KMS-11 (cell line): ENCODE data around the gene GRIA1.

ENCODE experiments used
- H2AFZ ChIP-seq: fragments of 200-600 bp; sonication (generic); 2 replicates; pipeline ENCODE4 v1.6.1; 2016; ENCODE audit warnings: antibody characterized with exemption, mixed run types, low read depth
- H3K27ac ChIP-seq: fragments of 200-600 bp; sonication (generic); 2 replicates; pipeline ENCODE4 v1.6.1; 2016; ENCODE audit warnings: mild to moderate bottlenecking, mixed run types
- H3K27me3 ChIP-seq: fragments of 200-600 bp; sonication (generic); 2 replicates; pipeline ENCODE4 v1.6.1; 2017; ENCODE audit warnings: mild to moderate bottlenecking, low read depth, mixed run types, moderate library complexity; ENCODE audit not compliant: insufficient read depth
- H3K36me3 ChIP-seq: fragments of 200-600 bp; sonication (generic); 2 replicates; pipeline ENCODE4 v1.6.1; 2017; ENCODE audit warnings: mild to moderate bottlenecking, mixed run types; ENCODE audit not compliant: insufficient read depth
- H3K4me1 ChIP-seq: fragments of 200-600 bp; sonication (generic); 2 replicates; pipeline ENCODE4 v1.6.1; 2016; ENCODE audit warnings: mild to moderate bottlenecking, low read depth, mixed run types; ENCODE audit not compliant: poor library complexity, severe bottlenecking
- H3K4me2 ChIP-seq: fragments of 200-600 bp; sonication (generic); 2 replicates; pipeline ENCODE4 v1.7.0; 2016; ENCODE audit warnings: mild to moderate bottlenecking, mixed run types
- H3K4me3 ChIP-seq: fragments of 200-600 bp; sonication (generic); IDR thresholded peaks from 2 replicates; pipeline ENCODE4 v1.6.1; 2017; ENCODE audit warnings: low read depth, low read length, mixed read lengths; ENCODE audit not compliant: insufficient read depth
- H3K79me2 ChIP-seq: fragments of 200-600 bp; sonication (generic); 2 replicates; pipeline ENCODE4 v1.6.1; 2016; ENCODE audit warnings: low read depth, mixed run types; ENCODE audit not compliant: insufficient read depth
- H3K9ac ChIP-seq: fragments of 200-600 bp; sonication (generic); 2 replicates; pipeline ENCODE4 v1.6.1; 2016; ENCODE audit warnings: mild to moderate bottlenecking, mixed run types
- H4K20me1 ChIP-seq: fragments of 200-600 bp; sonication (generic); 2 replicates; pipeline ENCODE4 v1.6.1; 2016; ENCODE audit warnings: mild to moderate bottlenecking, mixed run types; ENCODE audit not compliant: insufficient read depth
- CTCF ChIP-seq: fragments of 200-600 bp; sonication (generic); conservative IDR thresholded peaks from 2 replicates; pipeline ENCODE4 v1.6.1; 2017; ENCODE audit warnings: low read depth, mild to moderate bottlenecking, antibody characterized with exemption, low read length, moderate library complexity, mixed read lengths

The GRIA1 gene

GRCh38 chr5:153470736-153471135 is 19.7 kb upstream of the GRIA1 start:
- Histone ChIP-seq H2AFZ (no peak overlapping the region), H3K79me2 (no peaks in the 10 kb centered on the region), H3K27ac (no peak overlapping the region), H3K4me1 (no peaks in the 10 kb centered on the region), H3K4me2 (no peak overlapping the region), H4K20me1 (no peaks in the 10 kb centered on the region), H3K9ac (no peak overlapping the region), H3K4me3 (no peak overlapping the region), H3K27me3 (no peaks in the 10 kb centered on the region), H3K36me3 (no peaks in the 10 kb centered on the region)
- no peak for TF ChIP-seq CTCF

- Histone ChIP-seq H4K20me1 (no peaks in the 10 kb centered on the region), H3K9ac (no peak overlapping the region), H3K79me2 (no peaks in the 10 kb centered on the region), H3K36me3 (no peaks in the 10 kb centered on the region), H2AFZ (no peak overlapping the region), H3K27ac (no peak overlapping the region), H3K4me2 (no peak overlapping the region), H3K4me1 (no peaks in the 10 kb centered on the region), H3K27me3 (no peaks in the 10 kb centered on the region), H3K4me3 (no peak overlapping the region)
- no peak for TF ChIP-seq CTCF
Measured at GRCh38 chr5:153476767-153477166, 13.7 kb upstream of the GRIA1 start.

- TF ChIP-seq CTCF = no peak
- no peaks in the 10 kb centered on the region for H3K36me3 ChIP-seq
- H4K20me1 ChIP-seq = no peaks in the 10 kb centered on the region
- no peaks in the 10 kb centered on the region for H3K79me2 ChIP-seq
- H3K4me2 ChIP-seq = no peak overlapping the region
- H2AFZ ChIP-seq = no peak overlapping the region
- no peak overlapping the region for H3K9ac ChIP-seq
- H3K4me1 ChIP-seq = no peaks in the 10 kb centered on the region
- no peaks in the 10 kb centered on the region for H3K27me3 ChIP-seq
- no peak overlapping the region for H3K27ac ChIP-seq
- no peak overlapping the region for H3K4me3 ChIP-seq
Measured at GRCh38 chr5:153480401-153480800, 10.1 kb upstream of the GRIA1 start.

GRCh38 chr5:153483482-153483881 is 7.0 kb upstream of the GRIA1 start:
- no peak overlapping the region for H3K4me2 ChIP-seq
- no peak overlapping the region for H3K4me3 ChIP-seq
- H3K36me3 ChIP-seq = no peaks in the 10 kb centered on the region
- no peak for TF ChIP-seq CTCF
- no peaks in the 10 kb centered on the region for H3K27me3 ChIP-seq
- no peaks in the 10 kb centered on the region for H3K79me2 ChIP-seq
- no peaks in the 10 kb centered on the region for H4K20me1 ChIP-seq
- no peak overlapping the region for H2AFZ ChIP-seq
- no peaks in the 10 kb centered on the region for H3K4me1 ChIP-seq
- H3K27ac ChIP-seq = no peak overlapping the region
- H3K9ac ChIP-seq = no peak overlapping the region

- H3K4me3 ChIP-seq = no peak overlapping the region
- H4K20me1 ChIP-seq = no peaks in the 10 kb centered on the region
- no peaks in the 10 kb centered on the region for H3K4me1 ChIP-seq
- TF ChIP-seq CTCF = no peak
- H2AFZ ChIP-seq = no peak overlapping the region
- no peaks in the 10 kb centered on the region for H3K36me3 ChIP-seq
- H3K79me2 ChIP-seq = no peaks in the 10 kb centered on the region
- H3K27me3 ChIP-seq = no peaks in the 10 kb centered on the region
- H3K9ac ChIP-seq = no peak overlapping the region
- no peak overlapping the region for H3K27ac ChIP-seq
- no peak overlapping the region for H3K4me2 ChIP-seq
Measured at GRCh38 chr5:153485641-153486040, 4.8 kb upstream of the GRIA1 start.
